Erythroblast (primary cell): Measurements from ENCODE around the gene RIN3.

ENCODE experiments used
- GATA1 ChIP-seq: IDR thresholded peaks from 2 replicates; pipeline ENCODE4 v1.6.1; 2011; ENCODE audit warnings: low read depth, mild to moderate bottlenecking, control low read depth, low read length, moderate library complexity
- POLR2A ChIP-seq: IDR thresholded peaks from 2 replicates; pipeline ENCODE4 v1.6.1; 2011; ENCODE audit warnings: mild to moderate bottlenecking, low read length

DNA sequence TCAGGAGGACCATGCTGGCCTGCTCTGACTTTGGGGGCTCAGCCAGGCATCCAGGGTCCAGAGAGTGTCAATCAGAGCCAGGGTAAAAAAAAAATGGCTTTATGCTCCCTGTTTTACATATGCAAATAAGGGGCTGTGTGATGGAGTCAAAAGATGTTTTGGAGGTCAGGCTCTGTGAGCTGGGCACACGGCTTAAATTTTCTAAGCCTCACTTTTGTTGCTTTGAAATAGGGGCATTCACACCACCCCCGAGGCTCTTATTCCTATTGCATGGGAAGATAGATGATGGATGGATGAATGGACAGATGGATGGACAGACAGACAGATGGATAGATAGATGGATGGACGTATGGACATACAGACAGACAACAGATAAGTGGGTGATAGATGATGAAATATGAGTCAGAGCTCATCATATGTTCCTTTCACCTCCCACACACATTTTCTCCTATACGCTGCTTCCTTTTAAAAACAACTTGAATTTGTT is 42.7 kb downstream of the RIN3 start:
- TF ChIP-seq POLR2A (no peak), GATA1 (no peak)
